GM10266 (cell line): ENCODE data around the gene IFNE.
"Not testable (repeated sequence)": the region's sequence is repeated elsewhere in the genome, so short reads cannot be mapped to it uniquely, and the experiment has no call there.

Experiments
- DNase-seq: peaks from one replicate; pipeline ENCODE4 v3.0.0; 2012; ENCODE audit errors: extremely low spot score
- TF ChIP-seq, protein P1 (sequence below): IDR thresholded peaks from 2 replicates; pipeline ENCODE4 v1.5.1; 2012; ENCODE audit warnings: mild to moderate bottlenecking, low read depth; ENCODE audit not compliant: control insufficient read depth, insufficient read depth; ENCODE audit errors: missing control alignments

Gene IFNE

DNA sequence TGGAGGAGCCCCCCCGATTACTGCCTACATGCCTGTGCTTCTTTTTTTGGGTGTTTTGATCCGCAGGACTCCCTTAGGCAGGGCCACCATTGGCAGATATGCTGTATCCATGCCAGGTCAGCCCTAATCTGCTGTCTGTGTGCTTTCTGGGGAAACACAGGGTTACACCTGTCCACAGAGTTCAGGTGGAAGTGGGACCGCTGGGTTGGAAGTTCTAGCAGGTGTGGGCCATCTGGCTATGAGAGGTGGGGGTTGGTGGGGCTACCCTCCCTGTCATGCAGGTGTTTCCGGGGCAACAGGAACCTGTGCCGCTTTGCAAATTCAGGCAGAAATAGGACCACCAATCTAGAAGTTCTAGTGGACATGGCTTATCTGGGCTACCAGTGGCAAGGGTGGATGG is 17.0 kb downstream of the IFNE start:
- TF ChIP-seq, protein P1, sequence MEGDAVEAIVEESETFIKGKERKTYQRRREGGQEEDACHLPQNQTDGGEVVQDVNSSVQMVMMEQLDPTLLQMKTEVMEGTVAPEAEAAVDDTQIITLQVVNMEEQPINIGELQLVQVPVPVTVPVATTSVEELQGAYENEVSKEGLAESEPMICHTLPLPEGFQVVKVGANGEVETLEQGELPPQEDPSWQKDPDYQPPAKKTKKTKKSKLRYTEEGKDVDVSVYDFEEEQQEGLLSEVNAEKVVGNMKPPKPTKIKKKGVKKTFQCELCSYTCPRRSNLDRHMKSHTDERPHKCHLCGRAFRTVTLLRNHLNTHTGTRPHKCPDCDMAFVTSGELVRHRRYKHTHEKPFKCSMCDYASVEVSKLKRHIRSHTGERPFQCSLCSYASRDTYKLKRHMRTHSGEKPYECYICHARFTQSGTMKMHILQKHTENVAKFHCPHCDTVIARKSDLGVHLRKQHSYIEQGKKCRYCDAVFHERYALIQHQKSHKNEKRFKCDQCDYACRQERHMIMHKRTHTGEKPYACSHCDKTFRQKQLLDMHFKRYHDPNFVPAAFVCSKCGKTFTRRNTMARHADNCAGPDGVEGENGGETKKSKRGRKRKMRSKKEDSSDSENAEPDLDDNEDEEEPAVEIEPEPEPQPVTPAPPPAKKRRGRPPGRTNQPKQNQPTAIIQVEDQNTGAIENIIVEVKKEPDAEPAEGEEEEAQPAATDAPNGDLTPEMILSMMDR, result no peak
- DNase-seq, result no peak

DNA sequence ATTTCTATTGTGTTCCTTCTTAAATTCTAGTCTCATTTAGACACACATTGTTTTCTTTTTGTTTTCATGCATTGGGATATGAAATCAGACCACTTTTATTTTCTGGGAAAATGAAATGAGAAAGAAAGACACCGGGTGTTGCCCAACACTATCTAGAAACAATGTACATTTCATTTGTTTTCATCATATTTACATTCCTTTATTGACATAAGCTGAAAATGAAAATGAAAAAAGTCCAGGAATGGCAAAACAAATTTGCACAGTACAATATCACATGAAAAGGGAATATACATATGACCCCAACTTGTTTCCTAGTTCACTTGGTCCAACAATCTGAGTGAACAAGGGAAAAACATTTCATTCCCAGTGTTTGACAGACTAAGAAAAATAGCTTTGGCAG is 20.7 kb downstream of the IFNE start:
- DNase-seq, result no peak
- TF ChIP-seq, protein P1, result no peak

DNA sequence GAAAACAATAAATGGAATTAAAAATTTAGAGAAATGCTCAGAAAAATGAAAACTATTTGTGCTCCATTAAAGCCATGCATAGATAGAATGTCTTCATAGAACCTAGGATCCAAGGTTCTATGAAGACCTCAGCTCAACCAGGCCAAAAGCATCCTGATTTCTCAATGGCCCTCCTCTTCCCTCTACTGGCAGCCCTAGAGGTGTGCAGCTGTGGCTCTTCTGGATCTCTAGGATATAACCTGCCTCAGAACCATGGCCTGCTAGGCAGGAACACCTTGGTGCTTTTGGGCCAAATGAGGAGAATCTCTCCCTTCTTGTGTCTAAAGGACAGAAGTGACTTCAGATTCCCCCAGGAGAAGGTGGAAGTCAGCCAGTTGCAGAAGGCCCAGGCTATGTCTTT is 26.8 kb downstream of the IFNE start:
- peak; percentile 20 for DNase-seq
- TF ChIP-seq, protein P1, result peak; percentile 74

DNA sequence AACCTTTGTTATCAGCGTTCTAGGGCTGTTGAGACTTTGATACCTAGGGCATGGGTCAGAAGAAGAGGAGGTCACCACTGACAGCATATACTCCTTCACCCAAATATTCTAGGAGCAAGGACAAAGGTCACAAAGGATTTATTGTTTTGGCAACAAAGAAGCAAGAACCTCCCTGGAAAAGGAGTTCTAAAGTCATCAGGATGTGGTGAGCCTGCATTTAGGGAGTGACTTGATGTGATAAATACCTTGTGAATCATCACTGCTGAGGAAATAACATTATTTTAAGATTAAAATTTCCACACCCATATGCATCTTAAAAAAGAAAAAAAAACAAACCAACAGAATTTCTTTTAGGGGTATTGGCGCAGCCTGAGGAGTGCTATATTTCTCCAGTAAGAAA is 28.0 kb downstream of the IFNE start:
- TF ChIP-seq, protein P1, result no peak
- no peak for DNase-seq

DNA sequence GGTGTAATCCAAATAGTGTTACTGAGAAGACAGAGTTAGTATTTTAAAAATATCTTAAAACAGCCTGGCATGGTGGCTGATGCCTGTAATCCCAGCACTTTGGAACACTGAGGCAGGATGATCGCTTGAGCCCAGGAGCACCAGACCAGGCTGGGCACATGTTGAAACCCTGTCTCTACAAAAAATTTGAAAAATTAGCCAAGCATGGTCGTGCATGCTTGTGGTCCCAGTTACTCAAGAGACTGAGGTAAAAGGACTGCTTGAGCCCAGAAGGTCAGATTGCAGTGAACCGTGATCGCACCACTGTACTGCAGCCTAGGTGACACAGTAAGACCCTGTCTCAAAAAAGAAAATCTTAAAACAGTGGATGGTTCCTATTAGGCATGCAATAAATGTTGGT is 29.4 kb downstream of the IFNE start:
- no peak for DNase-seq
- TF ChIP-seq, protein P1, result no peak

DNA sequence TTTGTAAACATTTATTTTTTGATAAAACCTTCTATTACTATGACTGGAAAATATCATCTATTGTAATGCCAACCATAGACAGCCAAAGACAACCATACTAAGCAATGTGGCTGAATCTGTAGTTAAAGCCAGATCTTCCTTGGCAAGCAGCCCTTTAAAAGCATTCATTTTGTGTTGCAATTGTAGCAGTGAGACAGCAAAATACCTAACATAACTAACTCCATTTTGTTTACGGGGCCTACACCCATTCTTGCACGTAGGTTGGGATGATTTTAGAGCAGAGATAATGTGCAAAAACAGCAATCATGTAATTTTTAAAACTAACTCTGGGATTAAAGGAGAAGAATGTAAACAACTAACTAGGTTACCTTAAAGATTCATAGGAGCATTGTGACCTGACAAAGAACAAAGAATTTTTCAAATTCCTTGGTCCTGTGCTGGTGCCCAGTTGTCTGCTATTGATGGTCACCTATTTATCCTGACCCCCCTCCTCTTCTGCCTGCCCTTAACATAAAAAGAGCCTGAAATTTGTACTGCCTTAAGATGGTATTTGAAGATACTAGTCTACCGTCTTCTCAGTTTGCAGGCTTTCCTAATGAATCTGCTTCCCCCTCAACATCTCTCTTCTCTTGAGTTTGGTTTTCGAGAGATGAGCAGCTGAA is 31.2 kb downstream of the IFNE start:
- TF ChIP-seq, protein P1, result no peak
- no peak for DNase-seq

DNA sequence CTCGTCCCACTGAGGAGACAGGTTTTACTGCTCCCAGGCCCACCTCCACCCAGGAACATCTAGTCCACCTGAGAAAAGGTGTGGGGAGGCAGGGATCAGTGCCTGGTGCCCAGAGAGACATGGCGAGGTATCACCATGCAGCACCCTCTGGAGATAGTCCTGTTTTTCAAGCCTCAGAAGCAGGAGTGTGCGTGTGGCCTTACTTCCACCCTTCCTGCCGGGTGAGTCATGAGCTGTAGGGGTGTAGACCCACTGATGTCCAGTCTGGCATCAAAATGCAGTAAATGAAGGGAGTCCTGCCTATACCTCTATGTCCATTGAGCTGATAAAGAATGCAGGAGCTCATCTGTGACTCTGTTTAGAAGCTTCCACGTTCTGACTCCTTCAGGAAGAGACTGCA is 32.8 kb downstream of the IFNE start:
- DNase-seq, result not testable (repeated sequence)
